HepG2 (cell line): ENCODE data around the gene PAK3. TPM values are rescaled to one million over a fixed set of nuclear protein-coding genes. Genes with fewer than 3 reads are reported as not detected.

ENCODE experiments used
- ATAC-seq: fragments of 200-7000 bp; cut with Tn5 transposase; 3 replicates; pipeline ENCODE4 v1.9.1; 2020; ENCODE audit warnings: mild to moderate bottlenecking, moderate library complexity
- BruUV-seq: library from RNA; stranded (reverse); fragments of 400-500 nt; replicated peaks from 2 replicates; lab custom pipeline; 2021; lab: Mats Ljungman, UMichigan
- CTCF ChIA-PET: fragments of 300-600 bp; formaldehyde crosslinking; extraction: SDS; loops from one replicate; lab custom pipeline; 2021; ENCODE audit warnings: low total read pairs, inconsistent platforms, low intra/inter-chr PET ratio; lab: Yijun Ruan, JAX
- POLR2A ChIA-PET: fragments of 350-600 bp; sonication (Branson Sonifier 250); formaldehyde crosslinking; loops from one replicate; lab custom pipeline; 2020; ENCODE audit warnings: antibody characterized with exemption, inconsistent platforms; lab: Yijun Ruan, JAX
- DNase-seq: peaks from one replicate; pipeline ENCODE4 v3.0.0-alpha.2; 2015; ENCODE audit warnings: low spot score
- FAIRE-seq: peaks from 3 replicates; lab custom pipeline; 2011; peaks lifted over from hg19 to GRCh38; lab: Jason Lieb, UNC
- H2AFZ ChIP-seq: one replicate; pipeline ENCODE4 v1.6.1; 2011; ENCODE audit warnings: low read length, inconsistent platforms
- H3K27ac ChIP-seq: fragments of 300-600 bp; 3 replicates; pipeline ENCODE4 v1.8.0; 2011; ENCODE audit warnings: mixed run types, mild to moderate bottlenecking, mixed read lengths, low read length, inconsistent platforms; ENCODE audit not compliant: insufficient read depth; ENCODE audit errors: extremely low read length
- H3K27me3 ChIP-seq, 2 experiments: fragments of 200-600 bp in 1 of 2; 2 replicates in 1 of 2; 3 replicates in 1 of 2; pipeline versions ENCODE4 v1.6.0 to v1.8.0; 2011; ENCODE audit warnings: low read length in 2 of 2, mild to moderate bottlenecking in 2 of 2, moderate library complexity in 2 of 2, inconsistent platforms in 1 of 2; ENCODE audit not compliant: insufficient read depth in 2 of 2, control insufficient read depth in 1 of 2
- H3K36me3 ChIP-seq, 2 experiments: fragments of 200-600 bp in 1 of 2; replicated peaks in 1 of 2; 2 replicates in 1 of 2; 3 replicates in 1 of 2; pipeline versions ENCODE4 v1.5.1 to v1.8.0; 2011; ENCODE audit warnings: low read length in 2 of 2, inconsistent platforms in 1 of 2; ENCODE audit not compliant: insufficient read depth in 2 of 2, control insufficient read depth in 1 of 2
- H3K4me1 ChIP-seq: 2 replicates; pipeline ENCODE4 v1.5.1; 2012; ENCODE audit warnings: low read length, inconsistent platforms; ENCODE audit not compliant: insufficient read depth
- H3K4me2 ChIP-seq: 2 replicates; pipeline ENCODE4 v1.6.0; 2011; ENCODE audit warnings: low read depth, low read length, inconsistent platforms
- H3K4me3 ChIP-seq, 3 experiments: fragments of 200-600 bp in 1 of 3; sonication (generic), shearing (Covaris generic) in 1 of 3; replicated peaks in 1 of 3; 2 replicates each; pipeline ENCODE4 v1.5.1; 2011 to 2016; ENCODE audit warnings: low read length in 3 of 3, inconsistent platforms in 2 of 3, low read depth in 2 of 3, mild to moderate bottlenecking in 2 of 3, control low read depth in 1 of 3, mixed read lengths in 1 of 3; ENCODE audit not compliant: insufficient read depth in 1 of 3
- H3K79me2 ChIP-seq: one replicate; pipeline ENCODE4 v1.6.1; 2011; ENCODE audit warnings: low read length, inconsistent platforms; ENCODE audit not compliant: insufficient read depth
- H3K9ac ChIP-seq: 2 replicates; pipeline ENCODE4 v1.6.0; 2011; ENCODE audit warnings: mild to moderate bottlenecking, low read depth, low read length, inconsistent platforms; ENCODE audit not compliant: insufficient read depth
- H3K9me3 ChIP-seq: 2 replicates; pipeline ENCODE4 v1.5.1; 2012; ENCODE audit warnings: mild to moderate bottlenecking, low read length
- H4K20me1 ChIP-seq: 2 replicates; pipeline ENCODE4 v1.6.0; 2011; ENCODE audit warnings: inconsistent platforms, mild to moderate bottlenecking, low read length, moderate library complexity; ENCODE audit not compliant: insufficient read depth
- ATM ChIP-seq: fragments of 450-650 bp; IDR thresholded peaks from 2 replicates; pipeline ENCODE4 v1.7.1; 2017; ENCODE audit warnings: mild to moderate bottlenecking, borderline replicate concordance
- GATAD1 ChIP-seq: IDR thresholded peaks from 2 replicates; pipeline ENCODE4 v1.6.1; 2016; ENCODE audit warnings: missing genetic modification reagents, missing compliant biosample characterization
- HDAC6 ChIP-seq: fragments of 200-600 bp; sonication (generic); IDR thresholded peaks from 2 replicates; pipeline ENCODE4 v1.7.0; 2017; ENCODE audit warnings: mild to moderate bottlenecking, antibody characterized with exemption, low read length, low read depth
- HOXA3 ChIP-seq: sonication (generic); formaldehyde crosslinking; IDR thresholded peaks from 2 replicates; pipeline ENCODE4 v1.5.0; 2020; ENCODE audit warnings: missing genetic modification reagents
- LBX2 ChIP-seq: sonication (generic); formaldehyde crosslinking; IDR thresholded peaks from 2 replicates; pipeline ENCODE4 v1.5.0; 2020; ENCODE audit warnings: missing genetic modification reagents, mild to moderate bottlenecking, borderline replicate concordance
- NAIF1 ChIP-seq: sonication (generic); formaldehyde crosslinking; IDR thresholded peaks from 2 replicates; pipeline ENCODE4 v1.5.0; 2020; ENCODE audit warnings: mild to moderate bottlenecking, missing genetic modification reagents, borderline replicate concordance
- PAXIP1 ChIP-seq: sonication (generic); formaldehyde crosslinking; conservative IDR thresholded peaks from 2 replicates; pipeline ENCODE4 v1.4.0; 2020; ENCODE audit warnings: mild to moderate bottlenecking, missing genetic modification reagents, moderate library complexity
- SALL2 ChIP-seq: sonication (generic); formaldehyde crosslinking; IDR thresholded peaks from 2 replicates; pipeline ENCODE4 v1.8.1; 2023; ENCODE audit warnings: mild to moderate bottlenecking, missing genetic modification reagents, inconsistent platforms
- SMAD3 ChIP-seq: sonication (generic); formaldehyde crosslinking; IDR thresholded peaks from 2 replicates; pipeline ENCODE4 v1.4.0; 2020; ENCODE audit warnings: missing genetic modification reagents
- SPEN ChIP-seq: sonication (generic); formaldehyde crosslinking; IDR thresholded peaks from 2 replicates; pipeline ENCODE4 v1.5.1; 2020; ENCODE audit warnings: low read depth, mild to moderate bottlenecking, missing genetic modification reagents
- SRF ChIP-seq: IDR thresholded peaks from 2 replicates; pipeline ENCODE4 v1.6.1; 2011; ENCODE audit warnings: mild to moderate bottlenecking, low read depth, low read length, moderate library complexity
- TFDP1 ChIP-seq: IDR thresholded peaks from 2 replicates; pipeline ENCODE4 v1.6.1; 2016; ENCODE audit warnings: missing compliant biosample characterization, missing genetic modification reagents, borderline replicate concordance
- ZNF264 ChIP-seq: sonication (generic); formaldehyde crosslinking; IDR thresholded peaks from 2 replicates; pipeline ENCODE4 v1.4.0; 2020; ENCODE audit warnings: missing genetic modification reagents
- ZNF292 ChIP-seq: sonication (generic); formaldehyde crosslinking; IDR thresholded peaks from 2 replicates; pipeline ENCODE4 v1.8.1; 2022; ENCODE audit warnings: mild to moderate bottlenecking, low read depth, missing genetic modification reagents, borderline replicate concordance
- ZNF350 ChIP-seq: sonication (generic); formaldehyde crosslinking; IDR thresholded peaks from 2 replicates; pipeline ENCODE4 v1.4.0; 2020; ENCODE audit warnings: mild to moderate bottlenecking, low read depth, missing genetic modification reagents, borderline replicate concordance
- ZNF414 ChIP-seq: sonication (generic); formaldehyde crosslinking; IDR thresholded peaks from 2 replicates; pipeline ENCODE4 v1.5.0; 2020; ENCODE audit warnings: missing genetic modification reagents
- ZNF629 ChIP-seq: sonication (generic); formaldehyde crosslinking; conservative IDR thresholded peaks from 2 replicates; pipeline ENCODE4 v1.5.0; 2020; ENCODE audit warnings: missing genetic modification reagents
- ZNF800 ChIP-seq: sonication (generic); formaldehyde crosslinking; IDR thresholded peaks from 2 replicates; pipeline ENCODE4 v1.4.0; 2020; ENCODE audit warnings: missing genetic modification reagents
- WGBS: methylation state at CpG from one replicate; pipeline ENCODE4 v1.1.6; 2017; ENCODE audit warnings: low lambda C conversion rate; 5-methylcytosine and 5-hydroxymethylcytosine counted together
- in situ Hi-C: cut with HindIII; loops from 2 replicates; pipeline ENCODE4 v1.10.0; 2017; ENCODE audit warnings: low pct_unique_long_range_greater_than_20kb; ENCODE audit not compliant: extremely low pct_ligation_motif_present
- intact Hi-C: fragments of 100-400 bp; cut with micrococcal nuclease; formaldehyde crosslinking; loops from one replicate; pipeline ENCODE4 v1.10.0; 2022; ENCODE audit not compliant: unreplicated experiment
- polyA plus RNA-seq, 8 experiments: library from polyadenylated mRNA; depleted of rRNA in 3 of 8; stranded (reverse) in 7 of 8; unstranded in 1 of 8; fragments of >200 nt; fragmentation: Illumina TruSeq in 4 of 8; extraction: Trizol in 4 of 8; gene quantifications; 2 replicates each; pipeline versions ENCODE4 v1.2.1 to v1.2.3, GENCODE V29; 2011 to 2016; ENCODE audit warnings: low read depth in 4 of 8, missing spikeins in 1 of 8, mixed read lengths in 1 of 8; ENCODE audit not compliant: insufficient read depth in 1 of 8
- total RNA-seq, 5 experiments: library from RNA; depleted of rRNA; stranded (reverse); fragments of >200 nt; fragmentation: Illumina TruSeq; extraction: Trizol; gene quantifications; 2 replicates each; pipeline ENCODE4 v1.2.3, GENCODE V29; 2016; ENCODE audit warnings: low read depth in 1 of 5

The PAK3 gene
- total and polyA plus RNA-seq, 2 of the 13 experiments (the other 11 are each of a cell fraction or from before 2014, with no cell fraction given), result not detected

GRCh38 chrX:111265486-111265885 lies 169.5 kb downstream of the PAK3 start:
- H4K20me1 ChIP-seq, result no peaks in the 10 kb centered on the region
- BruUV-seq, result no TSS peak
- WGBS, result 50% methylated on average over 2 of the region's 2 CpGs
- no peak overlapping the region for H3K4me2 ChIP-seq
- no peaks in the 10 kb centered on the region for H3K36me3 ChIP-seq
- no peak overlapping the region for H3K4me3 ChIP-seq
- H3K4me1 ChIP-seq, result no peaks in the 10 kb centered on the region
- no peak for FAIRE-seq
- H3K27me3 ChIP-seq, result no peaks in the 10 kb centered on the region
- CTCF ChIA-PET, result no interaction called here
- in situ Hi-C loops (no loop called here), intact Hi-C loops (no loop called here)
- H3K9ac ChIP-seq, result no peak overlapping the region
- H2AFZ ChIP-seq, result no peak overlapping the region
- H3K79me2 ChIP-seq, result no peaks in the 10 kb centered on the region
- DNase-seq, result no peak
- POLR2A ChIA-PET, result no interaction called here
- H3K9me3 ChIP-seq, result no peaks in the 10 kb centered on the region
- no peak overlapping the region for H3K27ac ChIP-seq
- no peak for ATAC-seq
- TF ChIP-seq PAXIP1 (no peak), NAIF1 (CRISPR knock-in tag) (no peak), ZNF350 (CRISPR knock-in tag) (no peak), SRF (no peak), SPEN (no peak), TFDP1 (CRISPR knock-in tag) (no peak), ZNF264 (no peak), ZNF629 (CRISPR knock-in tag) (no peak), ZNF800 (CRISPR knock-in tag) (no peak), HOXA3 (CRISPR knock-in tag) (no peak), LBX2 (CRISPR knock-in tag) (no peak), SMAD3 (no peak), ATM (no peak), ZNF292 (CRISPR knock-in tag) (no peak), GATAD1 (no peak), SALL2 (CRISPR knock-in tag) (no peak), HDAC6 (no peak), ZNF414 (no peak)
